H1 (cell line): Measurements from ENCODE around the gene ZNF521. TPM values are rescaled to one million over a fixed set of nuclear protein-coding genes. Genes with fewer than 3 reads are reported as not detected.

ENCODE experiments used
- CTCF ChIA-PET: fragments of 300-600 bp; sonication (Branson Sonifier 250); formaldehyde crosslinking; loops from one replicate; lab custom pipeline; 2021; ENCODE audit not compliant: partially characterized antibody; lab: Charles Lee
- POLR2A ChIA-PET: fragments of 300-600 bp; sonication (Branson Sonifier 250); formaldehyde crosslinking; loops from one replicate; lab custom pipeline; 2021; ENCODE audit warnings: inconsistent platforms; ENCODE audit not compliant: partially characterized antibody; lab: Charles Lee
- DNase-seq, 2 experiments: peaks; one replicate each; pipeline versions ENCODE4 v3.0.0 to v3.0.0-alpha.2; 2010 to 2022; ENCODE audit warnings: low spot score in 2 of 2, low read depth in 1 of 2, mixed read lengths in 1 of 2
- FAIRE-seq: peaks from 2 replicates; lab custom pipeline; 2011; peaks lifted over from hg19 to GRCh38; lab: Jason Lieb, UNC
- H2AFZ ChIP-seq: 2 replicates; pipeline ENCODE4 v1.8.1; 2012; ENCODE audit warnings: low read length, inconsistent platforms
- H2AK5ac ChIP-seq: 2 replicates; pipeline ENCODE4 v1.6.1; 2013; ENCODE audit warnings: low read depth, low read length
- H2BK120ac ChIP-seq: replicated peaks from 2 replicates; pipeline ENCODE3; 2013; ENCODE audit warnings: low read depth, low read length, inconsistent platforms
- H2BK12ac ChIP-seq: 2 replicates; pipeline ENCODE4 v1.6.1; 2013; ENCODE audit warnings: low read depth, low read length
- H2BK15ac ChIP-seq: 2 replicates; pipeline ENCODE4 v1.6.1; 2013; ENCODE audit warnings: low read length
- H2BK20ac ChIP-seq: 2 replicates; pipeline ENCODE4 v1.6.1; 2013; ENCODE audit warnings: low read length
- H2BK5ac ChIP-seq: 2 replicates; pipeline ENCODE4 v1.6.1; 2013; ENCODE audit warnings: low read depth, low read length
- H3K14ac ChIP-seq: 2 replicates; pipeline ENCODE4 v1.6.1; 2013; ENCODE audit warnings: inconsistent platforms; ENCODE audit not compliant: insufficient read length
- H3K18ac ChIP-seq: 2 replicates; pipeline ENCODE4 v1.6.1; 2013; ENCODE audit warnings: low read length; ENCODE audit errors: extremely low read depth
- H3K23ac ChIP-seq: 2 replicates; pipeline ENCODE4 v1.6.1; 2013; ENCODE audit warnings: inconsistent platforms; ENCODE audit not compliant: insufficient read length
- H3K23me2 ChIP-seq: 2 replicates; pipeline ENCODE4 v1.6.1; 2013; ENCODE audit warnings: low read depth, low read length
- H3K27ac ChIP-seq: 2 replicates; pipeline ENCODE4 v1.6.1; 2011; ENCODE audit warnings: low read depth, low read length, inconsistent platforms
- H3K27me3 ChIP-seq, 4 experiments: replicated peaks in 1 of 4; 1 replicate in 1 of 4; 2 replicates in 3 of 4; pipeline versions ENCODE4 v1.6.1 to v1.8.1; 2011 to 2013; ENCODE audit warnings: low read length in 3 of 4, mild to moderate bottlenecking in 3 of 4, inconsistent platforms in 2 of 4, mixed read lengths in 2 of 4, moderate library complexity in 1 of 4; ENCODE audit not compliant: control insufficient read depth in 3 of 4, insufficient read depth in 3 of 4; ENCODE audit errors: extremely low read depth in 1 of 4
- H3K36me3 ChIP-seq, 4 experiments: 2 replicates each; pipeline versions ENCODE4 v1.6.1 to v1.8.1; 2011 to 2013; ENCODE audit warnings: mild to moderate bottlenecking in 4 of 4, low read length in 3 of 4, moderate library complexity in 2 of 4, control low read depth in 1 of 4, inconsistent platforms in 1 of 4; ENCODE audit not compliant: insufficient read depth in 4 of 4, control insufficient read depth in 2 of 4
- H3K4ac ChIP-seq: replicated peaks from 2 replicates; pipeline ENCODE3; 2013; ENCODE audit warnings: low read length, low read depth, mixed read lengths, inconsistent platforms; ENCODE audit not compliant: insufficient read length
- H3K4me1 ChIP-seq, 4 experiments: replicated peaks in 1 of 4; 1 replicate in 1 of 4; 2 replicates in 3 of 4; pipeline versions ENCODE4 v1.6.1 to v1.8.1; 2011 to 2013; ENCODE audit warnings: low read length in 3 of 4, inconsistent platforms in 2 of 4, mixed read lengths in 1 of 4; ENCODE audit not compliant: insufficient read depth in 4 of 4, control insufficient read depth in 3 of 4
- H3K4me2 ChIP-seq, 2 experiments: 2 replicates each; pipeline versions ENCODE4 v1.6.1 to v1.8.1; 2011 to 2013; ENCODE audit warnings: low read depth in 2 of 2, low read length in 2 of 2, control low read depth in 1 of 2, inconsistent platforms in 1 of 2, mild to moderate bottlenecking in 1 of 2; ENCODE audit not compliant: insufficient read depth in 1 of 2
- H3K4me3 ChIP-seq, 4 experiments: fragments of 200-600, 300-600 bp in 1 of 4; sonication (generic), shearing (Covaris generic), sonication (Bioruptor Twin) in 1 of 4; 2 replicates each; pipeline versions ENCODE4 v1.5.1 to v1.8.1; 2011 to 2016; ENCODE audit warnings: low read length in 4 of 4, low read depth in 3 of 4, control low read depth in 2 of 4, inconsistent platforms in 2 of 4, mild to moderate bottlenecking in 2 of 4, mixed read lengths in 1 of 4, moderate library complexity in 1 of 4; ENCODE audit not compliant: insufficient read depth in 2 of 4; ENCODE audit errors: extremely low read depth in 1 of 4
- H3K56ac ChIP-seq: replicated peaks from 2 replicates; pipeline ENCODE3; 2013; ENCODE audit warnings: low read depth, mild to moderate bottlenecking, mixed read lengths, low read length, inconsistent platforms; ENCODE audit not compliant: insufficient read length
- H3K79me1 ChIP-seq: 2 replicates; pipeline ENCODE4 v1.6.1; 2013; ENCODE audit warnings: low read depth, low read length, control low read depth
- H3K79me2 ChIP-seq, 2 experiments: 2 replicates each; pipeline versions ENCODE4 v1.6.1 to v1.8.1; 2012 to 2013; ENCODE audit warnings: low read length in 2 of 2, mild to moderate bottlenecking in 2 of 2, inconsistent platforms in 1 of 2; ENCODE audit not compliant: insufficient read depth in 2 of 2, control insufficient read depth in 1 of 2
- H3K9ac ChIP-seq, 4 experiments: replicated peaks in 1 of 4; 1 replicate in 1 of 4; 2 replicates in 3 of 4; pipeline versions ENCODE4 v1.6.1 to v1.8.1; 2011 to 2013; ENCODE audit warnings: low read depth in 3 of 4, low read length in 3 of 4, control low read depth in 2 of 4, mild to moderate bottlenecking in 2 of 4, moderate library complexity in 2 of 4, inconsistent platforms in 1 of 4; ENCODE audit errors: extremely low read depth in 1 of 4
- H3K9me3 ChIP-seq, 2 experiments: 2 replicates each; pipeline versions ENCODE4 v1.6.1 to v1.8.1; 2012 to 2013; ENCODE audit warnings: mild to moderate bottlenecking in 2 of 2, moderate library complexity in 2 of 2, control low read depth in 1 of 2, inconsistent platforms in 1 of 2, low read depth in 1 of 2, low read length in 1 of 2, mixed read lengths in 1 of 2; ENCODE audit not compliant: insufficient read depth in 2 of 2
- H4K20me1 ChIP-seq, 2 experiments: replicated peaks in 1 of 2; 2 replicates each; pipeline versions ENCODE3 to v1.8.1; 2011 to 2013; ENCODE audit warnings: inconsistent platforms in 2 of 2, low read length in 2 of 2, mild to moderate bottlenecking in 1 of 2; ENCODE audit not compliant: insufficient read depth in 2 of 2, control insufficient read depth in 1 of 2
- H4K5ac ChIP-seq: 2 replicates; pipeline ENCODE4 v1.6.1; 2013; ENCODE audit warnings: low read length, low read depth, mixed read lengths, inconsistent platforms; ENCODE audit not compliant: insufficient read length
- H4K8ac ChIP-seq: 2 replicates; pipeline ENCODE4 v1.8.0; 2013; ENCODE audit warnings: mild to moderate bottlenecking, moderate library complexity, low read length, inconsistent platforms; ENCODE audit not compliant: insufficient read depth; ENCODE audit errors: extremely low read depth
- H4K91ac ChIP-seq: replicated peaks from 2 replicates; pipeline ENCODE3; 2013; ENCODE audit warnings: low read length, mixed read lengths, inconsistent platforms; ENCODE audit not compliant: insufficient read length
- ATF2 ChIP-seq: IDR thresholded peaks from 2 replicates; pipeline ENCODE4 v1.6.1; 2012; ENCODE audit warnings: low read length, inconsistent platforms
- CTCF ChIP-seq, 3 experiments: IDR thresholded peaks; 1 replicate in 2 of 3; 2 replicates in 1 of 3; pipeline versions ENCODE4 v1.5.1 to v1.6.1; 2011; ENCODE audit warnings: low read length in 3 of 3, mild to moderate bottlenecking in 3 of 3, inconsistent platforms in 2 of 3, low read depth in 1 of 3, moderate library complexity in 1 of 3; ENCODE audit not compliant: insufficient read depth in 1 of 3; ENCODE audit errors: control extremely low read depth in 1 of 3
- FOSL1 ChIP-seq: IDR thresholded peaks from 2 replicates; pipeline ENCODE4 v1.6.1; 2011; ENCODE audit warnings: mild to moderate bottlenecking, low read depth, low read length, moderate library complexity; ENCODE audit not compliant: insufficient read depth
- RXRA ChIP-seq: IDR thresholded peaks from 2 replicates; pipeline ENCODE4 v1.6.1; 2011; ENCODE audit warnings: low read depth, mild to moderate bottlenecking, low read length, moderate library complexity; ENCODE audit not compliant: insufficient read depth
- SIRT6 ChIP-seq: IDR thresholded peaks from one replicate; pipeline ENCODE4 v1.7.1; 2012; ENCODE audit warnings: low read length, inconsistent platforms
- SUZ12 ChIP-seq: fragments of 200-600 bp; sonication (generic); IDR thresholded peaks from 2 replicates; pipeline ENCODE4 v1.6.1; 2012; ENCODE audit warnings: mild to moderate bottlenecking, inconsistent platforms, low read length, moderate library complexity, mixed read lengths
- TAF1 ChIP-seq: IDR thresholded peaks from 2 replicates; pipeline ENCODE4 v1.6.1; 2011; ENCODE audit warnings: mild to moderate bottlenecking, low read depth, low read length
- TAF7 ChIP-seq: optimal IDR thresholded peaks from 2 replicates; pipeline ENCODE3; 2011; ENCODE audit warnings: low read depth, mild to moderate bottlenecking, inconsistent platforms, low read length, moderate library complexity, borderline replicate concordance
- WGBS, 2 experiments: shearing (Covaris generic) in 1 of 2; methylation state at CpG; one replicate each; pipeline versions ENCODE4 v1.1.6 to v1.1.7; 2013 to 2015; ENCODE audit warnings: low lambda C conversion rate in 2 of 2, mixed read lengths in 2 of 2, inconsistent platforms in 1 of 2, low coverage in 1 of 2, missing lambda C conversion rate in 1 of 2; ENCODE audit not compliant: insufficient replicate concordance in 2 of 2, insufficient coverage in 1 of 2, insufficient read length in 1 of 2; ENCODE audit errors: extremely low coverage in 1 of 2, missing lambda C conversion rate in 1 of 2; 5-methylcytosine and 5-hydroxymethylcytosine counted together
- polyA plus RNA-seq, 7 experiments: library from polyadenylated mRNA; depleted of rRNA in 3 of 7; stranded (reverse) in 5 of 7; unstranded in 2 of 7; fragments of >200 nt in 5 of 7; fragments of 200-250 nt in 2 of 7; gene quantifications; 1 replicate in 5 of 7; 2 replicates in 1 of 7; 4 replicates in 1 of 7; pipeline versions ENCODE4 v1.2.1 to v1.2.3, GENCODE V29; 2011 to 2013; ENCODE audit warnings: missing spikeins in 2 of 7, mixed read lengths in 2 of 7
- total RNA-seq: library from RNA; stranded (reverse); fragmentation: NEBNext Ultra II Directional; extraction: Animal tissue kit (Norgen Biotek cat#: 25700); gene quantifications from 2 replicates; pipeline ENCODE4 v1.2.1, GENCODE V29; 2021

Gene ZNF521
- total and polyA plus RNA-seq, 2 of the 8 experiments (the other 6 are each of a cell fraction or from before 2014, with no cell fraction given): 9.5 to 15.8 TPM

DNA sequence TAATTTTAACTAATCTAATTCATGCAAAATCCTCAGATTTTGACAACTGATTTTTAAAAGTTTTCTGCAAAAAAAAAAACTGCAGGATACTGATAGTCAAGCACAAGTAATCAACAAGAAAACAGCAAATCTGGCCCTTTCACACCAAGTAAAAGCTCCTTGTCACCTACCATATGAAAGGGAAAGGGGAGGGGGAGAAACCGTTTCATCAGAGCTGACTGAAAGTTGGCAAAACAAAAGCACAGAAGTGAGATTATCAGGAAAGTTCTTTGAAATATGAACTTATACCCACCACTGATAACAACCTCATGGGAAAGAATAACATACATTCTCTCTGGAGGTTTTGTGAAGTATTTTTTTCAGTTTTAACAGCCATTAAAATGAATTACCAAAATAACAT lies 38.7 kb downstream of the ZNF521 start:
- no peak overlapping the region for H2BK5ac ChIP-seq
- no peaks in the 10 kb centered on the region for H3K9me3 ChIP-seq
- H4K8ac ChIP-seq: no peak overlapping the region
- H3K23me2 ChIP-seq: no peaks in the 10 kb centered on the region
- 56% methylated on average over 1 of the region's 1 CpG; no CpG with 5 or more reads in 1 of the 2 experiments for WGBS, 2 experiments
- no peak overlapping the region for H2AK5ac ChIP-seq
- H2BK12ac ChIP-seq: no peak overlapping the region
- peaks cover 0 to 2% of the 10 kb centered on the region in 2 experiments for H4K20me1 ChIP-seq
- ChIA-PET POLR2A (no interaction called here), CTCF (interaction anchor here (0.6 kb wide), 2 partner anchors 104 to 248 kb away, joined by 3 to 4 read pairs; no protein-coding TSS in a partner anchor)
- FAIRE-seq: no peak
- H4K5ac ChIP-seq: no peak overlapping the region
- no peak overlapping the region for H2AFZ ChIP-seq
- H4K91ac ChIP-seq: no peak overlapping the region
- no peaks in the 10 kb centered on the region; a peak in 1 of 7 replicates for H3K4me1 ChIP-seq
- H3K27me3 ChIP-seq: no peaks in the 10 kb centered on the region
- no peak overlapping the region for H3K56ac ChIP-seq
- H2BK15ac ChIP-seq: no peak overlapping the region
- H3K79me2 ChIP-seq: no peaks in the 10 kb centered on the region
- no peak overlapping the region for H3K4ac ChIP-seq
- H3K4me3 ChIP-seq: no peak overlapping the region
- H3K27ac ChIP-seq: no peak overlapping the region
- TF ChIP-seq TAF7 (no peak), RXRA (no peak), FOSL1 (no peak), ATF2 (no peak), SIRT6 (no peak), CTCF (IDR thresholded peaks at IDR 0.05; ENCODE audit: control extremely low read depth in 1 of 3, insufficient read depth in 1 of 3, low read depth in 1 of 3, low read length in 3 of 3) (no peak), SUZ12 (no peak), TAF1 (no peak)
- no peak overlapping the region for H3K4me2 ChIP-seq
- H2BK120ac ChIP-seq: no peak overlapping the region
- H3K14ac ChIP-seq: no peak overlapping the region
- H3K9ac ChIP-seq: no peak overlapping the region
- no peaks in the 10 kb centered on the region for H3K79me1 ChIP-seq
- no peak for DNase-seq
- no peak overlapping the region for H2BK20ac ChIP-seq
- H3K23ac ChIP-seq: no peak overlapping the region
- no peak overlapping the region for H3K18ac ChIP-seq
- no peaks in the 10 kb centered on the region; a peak in 1 of 8 replicates for H3K36me3 ChIP-seq
